ENCODE measurements around the gene ENPP1. TPM values are rescaled to one million over a fixed set of nuclear protein-coding genes. Genes with fewer than 3 reads are reported as not detected.

The ENPP1 gene
- total and polyA plus RNA-seq, 7 experiments from 2014 or later = 0.07 to 0.69 (median 0.21) TPM; not detected in 3

DNA sequence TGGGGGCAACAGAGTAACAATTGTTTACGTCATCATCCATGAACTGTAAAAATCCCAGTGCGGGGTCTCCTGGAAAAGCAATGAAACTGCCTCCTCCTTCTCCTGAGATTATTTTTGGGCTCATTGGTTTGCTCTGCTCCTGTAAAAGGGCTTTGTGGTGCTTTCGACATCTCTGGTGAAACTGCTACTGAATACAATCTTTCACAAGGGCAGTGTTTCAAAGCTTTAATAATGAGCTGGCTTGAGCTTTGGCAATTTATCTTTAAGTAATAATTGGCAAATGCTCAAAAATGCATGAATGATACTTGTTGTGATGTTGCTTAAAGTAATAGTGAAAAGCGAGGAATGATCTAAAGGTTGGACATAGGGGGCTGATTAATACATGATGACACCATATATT, 43.5 kb upstream of the ENPP1 start:
- Mint-ChIP-seq H3K4me3 (no peak overlapping the region), H3K4me1 (no peaks in the 10 kb centered on the region), H3K27me3 (peaks cover 10 to 23% (median 14%) of the 10 kb centered on the region in 5 donors), H3K9me3 (peaks cover 0 to 3% (median 0%) of the 10 kb centered on the region in 11 donors), H3K36me3 (no peaks in the 10 kb centered on the region), H3K27ac (no peak overlapping the region)
- H3K27me3 ChIP-seq (ENCODE audit: control insufficient read depth in 2 of 2, insufficient read depth in 2 of 2, low read length in 2 of 2) = no peaks in the 10 kb centered on the region
- POLR2A ChIA-PET = no interaction called here
- DNase-seq (no peak), ATAC-seq (no peak)
- H3K9me3 ChIP-seq (ENCODE audit: control insufficient read depth in 2 of 3, low read length in 3 of 3) = no peaks in the 10 kb centered on the region
- no peak overlapping the region for H3K4me3 ChIP-seq (ENCODE audit: low read length)
- no peaks in the 10 kb centered on the region for H3K36me3 ChIP-seq (ENCODE audit: control insufficient read depth in 2 of 3, insufficient read depth in 3 of 3, low read length in 3 of 3)
- CTCF ChIA-PET = no interaction called here
- intact Hi-C loops (cut with micrococcal nuclease) = no loop called here
- no peaks in the 10 kb centered on the region for H3K4me1 ChIP-seq (ENCODE audit: control insufficient read depth in 2 of 2, insufficient read depth in 2 of 2, low read length in 2 of 2)
- no peak overlapping the region for H3K27ac ChIP-seq (ENCODE audit: low read depth, low read length)

DNA sequence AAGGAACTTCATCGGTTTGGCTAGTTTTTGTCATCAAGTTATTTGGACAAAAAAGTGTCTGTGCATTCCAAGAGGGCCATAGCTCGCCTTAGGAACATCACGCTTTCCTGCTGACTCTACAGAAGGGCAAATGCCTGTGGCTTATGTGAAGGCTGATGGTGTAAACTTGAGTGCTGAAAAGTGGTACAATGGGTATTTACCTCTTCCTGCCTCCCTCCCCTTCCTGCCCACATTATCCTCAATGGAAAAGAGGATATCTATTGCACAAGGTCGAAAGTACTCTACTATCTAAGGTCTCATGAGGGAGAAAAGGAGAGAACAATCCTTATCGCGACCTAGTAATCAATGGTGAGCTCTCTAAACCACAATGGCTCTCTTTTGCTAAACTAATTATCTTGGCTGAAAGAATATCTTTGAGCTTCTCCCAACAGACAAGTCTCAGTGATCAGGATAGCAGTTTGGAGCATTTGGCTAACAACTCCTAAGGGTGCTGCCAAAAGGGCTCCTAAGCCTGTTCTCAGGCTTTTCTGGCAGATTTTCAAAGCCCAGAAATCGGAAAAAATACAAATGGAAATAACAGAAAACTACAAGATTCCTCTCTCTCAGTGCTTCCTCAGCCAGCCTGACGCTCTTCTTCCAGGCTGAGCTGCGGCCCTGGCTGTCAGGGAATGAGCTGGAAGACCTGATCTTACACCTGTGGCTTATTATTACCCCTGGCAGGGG, 42.6 kb upstream of the ENPP1 start:
- intact Hi-C loops (cut with micrococcal nuclease) = no loop called here
- ChIA-PET POLR2A (no interaction called here), CTCF (no interaction called here)
- no peaks in the 10 kb centered on the region for H3K9me3 ChIP-seq (ENCODE audit: control insufficient read depth in 2 of 3, low read length in 3 of 3)
- H3K27me3 ChIP-seq (ENCODE audit: control insufficient read depth in 2 of 2, insufficient read depth in 2 of 2, low read length in 2 of 2) = no peaks in the 10 kb centered on the region
- Mint-ChIP-seq H3K4me1 (no peaks in the 10 kb centered on the region), H3K27ac (no peak overlapping the region), H3K4me3 (no peak overlapping the region), H3K27me3 (peaks cover 10 to 25% (median 18%) of the 10 kb centered on the region in 5 donors), H3K36me3 (no peaks in the 10 kb centered on the region), H3K9me3 (peaks cover 0 to 3% (median 0%) of the 10 kb centered on the region in 11 donors)
- ATAC-seq (no peak), DNase-seq (no peak)
- H3K4me1 ChIP-seq (ENCODE audit: control insufficient read depth in 2 of 2, insufficient read depth in 2 of 2, low read length in 2 of 2) = no peaks in the 10 kb centered on the region
- H3K27ac ChIP-seq (ENCODE audit: low read depth, low read length) = no peak overlapping the region
- H3K36me3 ChIP-seq (ENCODE audit: control insufficient read depth in 2 of 3, insufficient read depth in 3 of 3, low read length in 3 of 3) = no peaks in the 10 kb centered on the region
- H3K4me3 ChIP-seq (ENCODE audit: low read length) = no peak overlapping the region

DNA sequence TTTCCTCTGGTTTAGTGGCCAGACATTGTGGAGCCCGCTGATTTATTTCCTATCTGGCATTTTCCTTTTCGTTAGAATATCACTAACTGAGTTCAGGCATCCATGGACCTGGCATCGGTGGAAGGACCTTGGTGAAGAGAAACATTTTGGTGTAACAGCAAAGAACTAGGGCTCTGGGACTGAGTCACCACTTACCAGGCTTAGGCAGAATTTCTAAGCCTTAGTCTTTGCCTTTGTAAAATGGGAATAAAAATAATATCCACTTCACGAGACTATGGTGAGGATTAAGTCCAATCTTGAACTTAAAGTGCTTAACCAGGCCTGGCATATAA, 42.0 kb upstream of the ENPP1 start:
- ATAC-seq (no peak), DNase-seq (no peak)
- no peaks in the 10 kb centered on the region for H3K36me3 Mint-ChIP-seq
- intact Hi-C loops (cut with micrococcal nuclease) = no loop called here
- ChIA-PET POLR2A (no interaction called here), CTCF (no interaction called here)
- no peaks in the 10 kb centered on the region for H3K36me3 ChIP-seq (ENCODE audit: control insufficient read depth in 2 of 3, insufficient read depth in 3 of 3, low read length in 3 of 3)
- H3K27ac Mint-ChIP-seq = no peak overlapping the region
- H3K27me3 Mint-ChIP-seq = peaks cover 12 to 30% (median 21%) of the 10 kb centered on the region in 5 donors
- no peaks in the 10 kb centered on the region for H3K4me1 ChIP-seq (ENCODE audit: control insufficient read depth in 2 of 2, insufficient read depth in 2 of 2, low read length in 2 of 2)
- no peaks in the 10 kb centered on the region for H3K9me3 ChIP-seq (ENCODE audit: control insufficient read depth in 2 of 3, low read length in 3 of 3)
- no peaks in the 10 kb centered on the region for H3K4me1 Mint-ChIP-seq
- H3K27me3 ChIP-seq (ENCODE audit: control insufficient read depth in 2 of 2, insufficient read depth in 2 of 2, low read length in 2 of 2) = no peaks in the 10 kb centered on the region
- H3K4me3 ChIP-seq (ENCODE audit: low read length) = no peak overlapping the region
- H3K9me3 Mint-ChIP-seq = peaks cover 0 to 5% (median 0%) of the 10 kb centered on the region in 11 donors
- no peak overlapping the region for H3K27ac ChIP-seq (ENCODE audit: low read depth, low read length)
- no peak overlapping the region for H3K4me3 Mint-ChIP-seq

DNA sequence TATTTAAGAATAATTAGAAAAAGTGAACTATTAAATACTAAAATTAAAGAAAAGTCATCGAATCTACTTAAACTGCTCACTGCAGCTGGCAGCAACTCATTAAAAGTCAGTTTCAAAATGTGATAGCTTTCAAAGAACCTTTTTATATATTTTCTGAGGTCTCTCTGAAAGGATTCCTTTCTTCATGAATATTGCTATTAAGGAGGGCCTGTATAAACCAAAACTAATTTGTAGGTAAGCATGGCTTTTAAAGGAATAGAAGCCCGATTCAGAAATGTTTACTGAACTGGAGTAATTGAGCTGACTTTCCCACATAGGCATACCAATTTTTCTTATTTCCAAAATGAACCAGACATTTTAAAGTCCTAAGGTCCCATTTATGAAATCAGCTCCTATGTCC, 41.2 kb upstream of the ENPP1 start:
- DNase-seq = no peak
- no peak for ATAC-seq
- no peak overlapping the region for H3K4me3 ChIP-seq (ENCODE audit: low read length)
- no peak overlapping the region for H3K27ac ChIP-seq (ENCODE audit: low read depth, low read length)
- peaks cover 0 to 5% (median 0%) of the 10 kb centered on the region in 11 donors for H3K9me3 Mint-ChIP-seq
- no peaks in the 10 kb centered on the region for H3K4me1 ChIP-seq (ENCODE audit: control insufficient read depth in 2 of 2, insufficient read depth in 2 of 2, low read length in 2 of 2)
- H3K4me1 Mint-ChIP-seq = no peaks in the 10 kb centered on the region
- intact Hi-C loops (cut with micrococcal nuclease) = no loop called here
- CTCF ChIA-PET = no interaction called here
- H3K27me3 ChIP-seq (ENCODE audit: control insufficient read depth in 2 of 2, insufficient read depth in 2 of 2, low read length in 2 of 2) = no peaks in the 10 kb centered on the region
- H3K4me3 Mint-ChIP-seq = no peak overlapping the region
- no peaks in the 10 kb centered on the region for H3K36me3 Mint-ChIP-seq
- H3K9me3 ChIP-seq (ENCODE audit: control insufficient read depth in 2 of 3, low read length in 3 of 3) = no peaks in the 10 kb centered on the region
- no peak overlapping the region for H3K27ac Mint-ChIP-seq
- peaks cover 12 to 35% (median 25%) of the 10 kb centered on the region in 5 donors for H3K27me3 Mint-ChIP-seq
- POLR2A ChIA-PET = no interaction called here
- no peaks in the 10 kb centered on the region for H3K36me3 ChIP-seq (ENCODE audit: control insufficient read depth in 2 of 3, insufficient read depth in 3 of 3, low read length in 3 of 3)

DNA sequence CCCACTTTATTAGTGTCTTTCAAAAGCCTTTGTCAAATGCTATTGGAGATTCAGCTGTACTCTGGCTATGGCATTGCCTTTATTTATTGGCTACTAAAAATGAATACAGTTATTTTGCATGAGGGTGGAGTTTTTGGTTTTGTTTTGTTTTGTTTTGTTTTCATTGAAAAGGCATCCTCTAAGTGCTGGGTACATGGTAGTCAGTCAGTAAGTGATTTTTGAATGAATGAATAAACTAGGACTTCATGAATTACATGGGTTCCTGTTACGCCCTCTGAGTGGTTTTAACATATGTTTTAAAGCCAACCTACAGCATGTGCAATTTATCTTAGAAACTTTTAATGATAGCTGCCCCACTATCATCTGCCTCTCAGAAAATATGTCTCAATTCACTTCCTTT, 38.9 kb upstream of the ENPP1 start:
- Histone ChIP-seq H3K27ac (ENCODE audit: low read depth, low read length) (no peak overlapping the region), H3K4me1 (ENCODE audit: control insufficient read depth in 2 of 2, insufficient read depth in 2 of 2, low read length in 2 of 2) (no peaks in the 10 kb centered on the region), H3K4me3 (ENCODE audit: low read length) (no peak overlapping the region), H3K36me3 (ENCODE audit: control insufficient read depth in 2 of 3, insufficient read depth in 3 of 3, low read length in 3 of 3) (no peaks in the 10 kb centered on the region), H3K27me3 (ENCODE audit: control insufficient read depth in 2 of 2, insufficient read depth in 2 of 2, low read length in 2 of 2) (no peaks in the 10 kb centered on the region), H3K9me3 (ENCODE audit: control insufficient read depth in 2 of 3, low read length in 3 of 3) (no peaks in the 10 kb centered on the region)
- Mint-ChIP-seq H3K4me3 (no peak overlapping the region), H3K27me3 (peaks cover 13 to 37% (median 25%) of the 10 kb centered on the region in 5 donors), H3K27ac (no peak overlapping the region), H3K9me3 (peaks cover 0 to 5% (median 0%) of the 10 kb centered on the region in 11 donors), H3K36me3 (no peaks in the 10 kb centered on the region), H3K4me1 (no peaks in the 10 kb centered on the region)
- ChIA-PET CTCF (no interaction called here), POLR2A (no interaction called here)
- no peak for DNase-seq
- intact Hi-C loops (cut with micrococcal nuclease) = no loop called here
- no peak for ATAC-seq

DNA sequence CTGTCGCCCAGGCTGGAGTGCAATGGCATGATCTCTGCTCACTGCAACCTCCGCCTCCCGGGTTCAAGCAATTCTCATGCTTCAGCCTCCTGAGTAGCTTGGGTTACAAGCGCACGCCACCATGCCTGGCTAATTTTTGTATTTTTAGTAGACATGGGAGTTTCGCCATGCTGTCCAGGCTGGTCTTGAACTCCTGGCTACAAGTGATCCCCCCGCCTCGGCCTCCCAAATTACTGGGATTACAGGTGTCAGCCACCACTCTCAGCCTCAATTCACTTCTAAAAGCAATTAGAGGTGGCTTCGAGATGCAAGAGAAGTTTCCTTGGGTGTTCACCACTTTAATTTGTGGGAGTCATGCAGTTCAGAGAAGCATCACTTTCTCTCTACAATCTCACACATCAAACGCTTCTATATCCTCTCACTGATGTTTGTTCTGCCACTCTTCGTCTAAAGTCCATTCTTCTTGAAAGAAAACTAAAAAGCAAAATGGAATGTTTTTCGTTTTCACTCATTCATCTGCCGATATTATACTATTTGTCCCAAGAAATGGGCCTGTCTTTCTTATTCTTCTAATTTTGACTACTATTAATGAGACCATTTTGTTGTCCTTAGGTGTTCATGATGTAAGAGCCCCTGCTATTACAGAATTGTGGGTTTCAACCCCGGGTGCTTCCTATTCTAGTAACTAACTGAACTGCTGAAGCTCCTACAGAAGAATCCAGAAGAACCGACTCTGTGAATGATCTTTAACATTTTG, 38.3 kb upstream of the ENPP1 start:
- POLR2A ChIA-PET = no interaction called here
- no peaks in the 10 kb centered on the region for H3K36me3 ChIP-seq (ENCODE audit: control insufficient read depth in 2 of 3, insufficient read depth in 3 of 3, low read length in 3 of 3)
- Mint-ChIP-seq H3K4me3 (no peak overlapping the region), H3K9me3 (peaks cover 0 to 5% (median 0%) of the 10 kb centered on the region in 11 donors), H3K4me1 (no peaks in the 10 kb centered on the region), H3K27ac (no peak overlapping the region), H3K36me3 (no peaks in the 10 kb centered on the region), H3K27me3 (peaks cover 12 to 38% (median 22%) of the 10 kb centered on the region in 5 donors)
- H3K27me3 ChIP-seq (ENCODE audit: control insufficient read depth in 2 of 2, insufficient read depth in 2 of 2, low read length in 2 of 2) = no peaks in the 10 kb centered on the region
- H3K9me3 ChIP-seq (ENCODE audit: control insufficient read depth in 2 of 3, low read length in 3 of 3) = no peaks in the 10 kb centered on the region
- no peaks in the 10 kb centered on the region for H3K4me1 ChIP-seq (ENCODE audit: control insufficient read depth in 2 of 2, insufficient read depth in 2 of 2, low read length in 2 of 2)
- DNase-seq = no peak
- H3K4me3 ChIP-seq (ENCODE audit: low read length) = no peak overlapping the region
- intact Hi-C loops (cut with micrococcal nuclease) = no loop called here
- CTCF ChIA-PET = no interaction called here
- ATAC-seq = no peak
- no peak overlapping the region for H3K27ac ChIP-seq (ENCODE audit: low read depth, low read length)

DNA sequence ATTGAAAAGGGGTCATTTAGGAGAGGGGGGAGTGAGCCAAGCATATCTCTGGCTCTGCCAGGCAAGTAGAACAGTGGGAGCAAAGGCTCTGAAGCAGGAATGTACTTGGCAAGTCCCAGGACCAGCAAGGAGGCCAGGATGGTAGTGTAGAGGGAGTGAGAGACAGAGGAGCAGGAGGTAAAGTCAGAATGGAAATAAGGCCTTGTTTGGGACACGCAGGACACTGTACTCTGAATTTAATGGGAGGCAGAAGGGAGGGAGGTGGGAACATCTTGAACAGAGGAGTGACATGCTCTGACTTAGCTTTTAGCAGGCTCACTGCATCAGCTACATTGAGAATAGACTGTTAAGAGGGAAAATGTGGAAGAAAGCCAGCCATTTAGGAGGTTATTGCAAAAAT, 37.0 kb upstream of the ENPP1 start:
- H3K4me3 Mint-ChIP-seq = no peak overlapping the region
- no peak overlapping the region for H3K27ac ChIP-seq (ENCODE audit: low read depth, low read length)
- no peaks in the 10 kb centered on the region for H3K9me3 ChIP-seq (ENCODE audit: control insufficient read depth in 2 of 3, low read length in 3 of 3)
- DNase-seq = no peak
- no peak for ATAC-seq
- no peaks in the 10 kb centered on the region for H3K36me3 Mint-ChIP-seq
- ChIA-PET POLR2A (no interaction called here), CTCF (no interaction called here)
- H3K4me1 ChIP-seq (ENCODE audit: control insufficient read depth in 2 of 2, insufficient read depth in 2 of 2, low read length in 2 of 2) = no peaks in the 10 kb centered on the region
- no peak overlapping the region for H3K4me3 ChIP-seq (ENCODE audit: low read length)
- H3K36me3 ChIP-seq (ENCODE audit: control insufficient read depth in 2 of 3, insufficient read depth in 3 of 3, low read length in 3 of 3) = no peaks in the 10 kb centered on the region
- H3K27ac Mint-ChIP-seq = no peak overlapping the region
- H3K9me3 Mint-ChIP-seq = peaks cover 0 to 5% (median 0%) of the 10 kb centered on the region in 11 donors
- no peaks in the 10 kb centered on the region for H3K27me3 ChIP-seq (ENCODE audit: control insufficient read depth in 2 of 2, insufficient read depth in 2 of 2, low read length in 2 of 2)
- H3K4me1 Mint-ChIP-seq = no peaks in the 10 kb centered on the region
- H3K27me3 Mint-ChIP-seq = peaks cover 12 to 33% (median 20%) of the 10 kb centered on the region in 5 donors
- intact Hi-C loops (cut with micrococcal nuclease) = no loop called here

Data from naive thymus-derived CD4-positive, alpha-beta T cell (primary cell).